Measurements from ENCODE around the gene RAD51D.

RAD51D gene

GRCh38 chr17:35088881-35089585 lies 30.6 kb downstream of the RAD51D start:
- no peak for TF ChIP-seq GATA2 (IDR thresholded peaks at IDR 0.05; ENCODE audit: low read depth, low read length)
- TF ChIP-seq GATA3 (IDR thresholded peaks at IDR 0.05; ENCODE audit: low read depth, low read length), result no peak

GRCh38 chr17:35088356-35088880 lies 31.2 kb downstream of the RAD51D start:
- no peak for TF ChIP-seq GATA2 (IDR thresholded peaks at IDR 0.05; ENCODE audit: low read depth, low read length)
- TF ChIP-seq GATA3 (IDR thresholded peaks at IDR 0.05; ENCODE audit: low read depth, low read length), result no peak

GRCh38 chr17:35087731-35088355 lies 31.8 kb downstream of the RAD51D start:
- TF ChIP-seq GATA2 (IDR thresholded peaks at IDR 0.05; ENCODE audit: low read depth, low read length) (no peak), GATA3 (IDR thresholded peaks at IDR 0.05; ENCODE audit: low read depth, low read length) (no peak)

GRCh38 chr17:35086931-35087573 lies 32.6 kb downstream of the RAD51D start:
- TF ChIP-seq GATA3 (IDR thresholded peaks at IDR 0.05; ENCODE audit: low read depth, low read length), result no peak
- no peak for TF ChIP-seq GATA2 (IDR thresholded peaks at IDR 0.05; ENCODE audit: low read depth, low read length)

- no peak for TF ChIP-seq GATA3 (IDR thresholded peaks at IDR 0.05; ENCODE audit: low read depth, low read length)
- TF ChIP-seq GATA2 (IDR thresholded peaks at IDR 0.05; ENCODE audit: low read depth, low read length), result no peak
Observed at GRCh38 chr17:35086164-35086563, 33.5 kb downstream of the RAD51D start.

GRCh38 chr17:35084987-35085386 lies 34.7 kb downstream of the RAD51D start:
- TF ChIP-seq GATA2 (IDR thresholded peaks at IDR 0.05; ENCODE audit: low read depth, low read length) (no peak), GATA3 (IDR thresholded peaks at IDR 0.05; ENCODE audit: low read depth, low read length) (no peak)

- TF ChIP-seq GATA3 (IDR thresholded peaks at IDR 0.05; ENCODE audit: low read depth, low read length) (no peak), GATA2 (IDR thresholded peaks at IDR 0.05; ENCODE audit: low read depth, low read length) (no peak)
Observed at GRCh38 chr17:35083071-35083470, 36.6 kb downstream of the RAD51D start.

GRCh38 chr17:35082073-35082657 lies 37.5 kb downstream of the RAD51D start:
- no peak for TF ChIP-seq GATA2 (IDR thresholded peaks at IDR 0.05; ENCODE audit: low read depth, low read length)
- no peak for TF ChIP-seq GATA3 (IDR thresholded peaks at IDR 0.05; ENCODE audit: low read depth, low read length)

- TF ChIP-seq GATA3 (IDR thresholded peaks at IDR 0.05; ENCODE audit: low read depth, low read length) (no peak), GATA2 (IDR thresholded peaks at IDR 0.05; ENCODE audit: low read depth, low read length) (no peak)
Observed at GRCh38 chr17:35081638-35082037, 38.0 kb downstream of the RAD51D start.

GRCh38 chr17:35080536-35080935 lies 39.1 kb downstream of the RAD51D start:
- TF ChIP-seq GATA2 (IDR thresholded peaks at IDR 0.05; ENCODE audit: low read depth, low read length) (no peak), GATA3 (IDR thresholded peaks at IDR 0.05; ENCODE audit: low read depth, low read length) (no peak)

GRCh38 chr17:35079547-35080423 lies 39.9 kb downstream of the RAD51D start:
- TF ChIP-seq GATA3 (IDR thresholded peaks at IDR 0.05; ENCODE audit: low read depth, low read length), result no peak

- no peak for TF ChIP-seq GATA2 (IDR thresholded peaks at IDR 0.05; ENCODE audit: low read depth, low read length)
- TF ChIP-seq GATA3 (IDR thresholded peaks at IDR 0.05; ENCODE audit: low read depth, low read length), result no peak
Observed at GRCh38 chr17:35076874-35077273, 42.8 kb downstream of the RAD51D start.
